HG02943 (cell line): ENCODE results near the gene KL.
A peak's percentile ranks its signal among the peaks of the same experiment; 100 is the strongest.

ENCODE experiments used
- ATAC-seq: cut with Tn5 transposase; IDR thresholded peaks from one replicate; pipeline ENCODE4 v1.9.1; 2021; ENCODE audit warnings: mild to moderate bottlenecking, low read depth, moderate library complexity; ENCODE audit not compliant: unreplicated experiment

KL gene

DNA sequence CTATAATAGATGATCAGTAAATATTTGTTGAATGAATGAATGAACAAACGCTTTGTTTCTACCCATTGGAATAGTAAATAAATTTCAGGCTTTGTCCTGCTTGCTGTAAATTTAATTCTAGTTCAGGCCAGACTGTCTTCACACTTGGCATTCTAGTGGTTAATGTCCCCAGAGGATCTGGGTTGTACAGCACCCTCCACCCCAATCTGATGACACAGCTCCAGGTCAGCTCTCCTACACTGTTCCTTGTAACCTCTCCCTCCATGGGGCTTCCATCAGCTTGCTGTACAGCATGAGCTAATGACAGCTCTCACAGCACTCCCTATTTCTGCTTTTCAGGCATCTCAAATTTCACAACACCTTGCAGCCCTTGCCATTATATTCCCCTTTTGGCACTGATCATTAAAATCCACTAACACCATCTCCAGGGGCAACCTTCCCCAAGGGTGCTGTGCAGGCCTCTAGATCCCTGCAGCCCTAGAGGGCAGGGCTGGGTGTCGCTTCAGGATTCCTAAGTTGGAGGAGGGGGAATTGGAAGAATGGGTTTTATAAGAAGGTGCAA is 12.7 kb upstream of the KL start:
- ATAC-seq = no peak

- ATAC-seq = no peak
Measured at GRCh38 chr13:33004511-33004910, 11.7 kb upstream of the KL start.

DNA sequence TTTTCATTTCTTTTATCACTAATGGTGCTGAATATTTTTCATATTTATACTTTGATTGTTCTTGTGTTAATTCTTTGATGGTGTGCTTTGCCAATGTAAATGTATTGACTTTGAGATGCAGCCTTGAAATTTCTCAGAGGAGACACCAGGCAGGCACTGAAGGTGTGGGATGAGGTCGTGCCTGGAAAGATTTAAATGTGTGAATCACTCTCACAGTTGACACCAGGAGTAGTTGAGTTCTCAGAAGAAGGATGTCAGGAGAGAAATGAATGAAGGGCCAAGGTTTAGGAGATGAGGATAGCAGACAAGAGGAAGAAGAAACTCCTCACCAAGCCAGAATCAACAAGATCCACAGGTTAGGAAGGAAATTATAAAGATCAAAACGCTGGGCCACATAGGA is 10.1 kb upstream of the KL start:
- no peak for ATAC-seq

- ATAC-seq = no peak
Measured at GRCh38 chr13:33006638-33007037, 9.6 kb upstream of the KL start.

DNA sequence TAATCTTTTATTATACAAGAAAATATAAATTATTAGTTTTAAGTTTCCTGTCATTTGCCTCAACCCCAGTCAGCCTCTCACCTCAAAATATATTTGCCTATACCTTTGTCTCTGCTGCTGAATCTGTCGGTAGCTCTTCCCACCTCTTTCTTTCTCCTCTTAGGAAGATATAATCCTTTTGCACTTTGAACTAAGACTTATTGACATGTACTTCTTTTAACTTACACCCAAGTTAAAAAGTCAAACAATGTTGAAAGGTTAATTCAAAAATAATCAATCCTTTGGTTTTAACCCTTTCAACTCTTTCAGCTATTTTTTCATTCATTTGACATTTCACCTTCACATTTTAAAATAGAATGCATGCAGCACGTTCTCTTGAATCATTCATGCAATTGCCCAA is 9.0 kb upstream of the KL start:
- ATAC-seq = no peak

- ATAC-seq = no peak
Measured at GRCh38 chr13:33007950-33008349, 8.3 kb upstream of the KL start.

GRCh38 chr13:33008946-33009722 is 7.1 kb upstream of the KL start:
- ATAC-seq = no peak

DNA sequence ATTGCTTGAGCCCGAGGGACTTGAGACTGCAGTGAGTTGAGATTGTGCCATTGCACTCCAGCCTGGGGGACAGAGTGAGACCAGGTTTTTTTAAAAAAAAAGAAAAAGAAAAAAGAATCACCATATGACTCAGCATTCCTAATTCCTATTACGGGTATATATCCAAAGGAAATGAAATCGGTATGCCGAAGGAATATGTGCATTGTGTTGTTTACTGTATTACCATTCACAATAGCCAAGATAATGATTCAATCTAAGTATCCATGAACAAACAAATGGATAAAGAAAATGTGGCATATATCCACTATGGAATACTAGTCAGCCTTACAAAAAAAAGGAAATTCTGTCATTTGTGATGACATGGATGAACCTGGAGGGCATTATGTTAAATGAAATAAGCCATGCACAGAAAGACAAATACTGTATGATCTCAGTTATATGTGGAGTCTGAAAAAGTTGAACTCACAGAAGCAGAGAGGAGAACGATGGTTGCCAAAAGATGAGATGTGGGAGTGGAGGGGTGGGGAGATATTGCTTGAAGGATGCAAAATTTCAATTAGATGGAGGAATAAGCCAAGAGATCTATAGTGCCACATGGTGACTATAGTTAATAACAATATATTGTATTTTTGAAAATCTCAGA is 4.3 kb upstream of the KL start:
- no peak for ATAC-seq

- no peak for ATAC-seq
Measured at GRCh38 chr13:33014291-33014690, 1.9 kb upstream of the KL start.

DNA sequence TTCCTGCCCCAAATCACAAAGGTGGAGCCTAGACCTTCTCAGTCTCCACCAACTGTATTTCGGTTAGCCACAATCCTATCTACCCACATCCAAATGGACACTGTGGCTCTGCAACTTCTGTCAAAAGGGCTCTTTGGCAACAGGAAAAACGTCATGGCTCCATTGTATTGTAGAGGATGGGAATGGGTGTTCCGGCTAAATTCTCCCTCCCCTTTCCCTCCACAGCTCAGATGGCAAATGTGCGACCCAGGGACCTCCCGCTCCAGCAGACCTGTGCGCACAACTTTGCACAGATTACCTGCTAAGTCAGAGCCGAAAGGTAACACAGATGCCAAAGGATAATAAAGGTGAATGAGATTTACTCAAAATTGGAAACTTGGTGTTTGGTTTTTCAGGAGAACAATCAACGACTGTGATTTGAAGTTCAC is 968 bp upstream of the KL start:
- ATAC-seq = no peak

DNA sequence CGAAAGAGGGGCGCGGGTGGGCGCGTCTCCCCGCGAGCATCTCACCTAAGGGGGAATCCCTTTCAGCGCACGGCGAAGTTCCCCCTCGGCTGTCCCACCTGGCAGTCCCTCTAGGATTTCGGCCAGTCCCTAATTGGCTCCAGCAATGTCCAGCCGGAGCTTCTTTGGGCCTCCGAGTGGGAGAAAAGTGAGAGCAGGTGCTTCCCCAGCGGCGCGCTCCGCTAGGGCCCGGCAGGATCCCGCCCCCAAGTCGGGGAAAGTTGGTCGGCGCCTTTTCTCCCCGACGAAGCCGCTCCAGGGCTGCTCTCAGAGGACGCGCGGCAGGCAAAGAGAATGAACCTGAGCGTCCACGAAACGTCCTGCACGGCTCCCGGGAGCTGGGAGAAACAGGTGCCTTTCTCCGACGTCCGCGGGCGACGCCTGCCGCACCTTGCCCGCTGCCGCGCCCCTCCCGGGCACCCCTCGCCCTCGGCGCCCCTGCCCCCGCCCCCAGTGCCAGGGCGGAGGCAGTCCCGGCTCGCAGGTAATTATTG is 366 bp upstream of the KL start:
- ATAC-seq = no peak

- ATAC-seq = peak; percentile 71
Measured at GRCh38 chr13:33017323-33017929, 1.2 kb downstream of the KL start.

DNA sequence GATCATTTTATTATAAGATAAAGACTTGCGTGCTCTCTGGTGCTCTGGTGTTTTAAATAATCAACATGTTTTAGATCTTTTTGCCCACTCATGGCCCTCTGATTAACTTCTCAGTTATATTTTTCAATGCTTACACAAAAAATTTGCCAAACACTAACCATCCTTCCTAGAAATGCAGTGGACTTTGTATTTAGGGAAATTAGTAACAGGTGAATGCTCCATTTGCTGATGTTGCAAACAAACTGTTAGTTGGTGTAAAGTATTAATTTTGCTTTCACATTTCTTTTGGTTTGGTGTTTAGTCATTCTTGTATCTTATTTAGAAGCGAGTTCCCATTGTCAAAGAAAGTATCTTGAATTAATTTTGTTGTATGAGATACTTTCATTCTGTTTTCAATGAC is 2.7 kb downstream of the KL start:
- ATAC-seq = no peak

GRCh38 chr13:33022986-33023385 is 6.8 kb downstream of the KL start:
- no peak for ATAC-seq

DNA sequence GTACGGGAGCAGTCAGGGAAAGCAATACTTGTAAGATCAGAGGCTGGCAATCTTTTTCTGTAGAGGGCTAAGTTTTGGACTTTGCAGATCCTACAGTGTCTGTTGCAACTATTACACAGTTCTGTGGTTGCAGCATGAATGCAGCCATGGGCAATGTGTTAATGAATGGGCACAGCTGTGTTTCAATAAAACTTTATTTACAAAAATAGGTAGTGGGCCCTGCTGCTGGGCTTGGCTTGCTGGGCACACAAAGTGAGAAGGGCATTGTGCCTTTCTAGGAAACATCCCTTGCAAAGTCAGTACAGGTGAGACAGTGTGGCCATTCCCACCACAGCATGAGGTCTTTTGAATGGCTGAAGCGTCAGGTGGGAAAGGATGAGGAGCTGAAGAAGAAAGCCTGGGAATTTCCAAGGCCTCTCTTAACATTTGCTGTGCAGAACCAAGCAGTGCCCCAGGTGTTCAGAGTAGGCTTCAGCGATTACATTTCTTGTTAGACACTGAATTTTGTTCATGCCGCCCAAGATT is 9.1 kb downstream of the KL start:
- ATAC-seq = no peak

DNA sequence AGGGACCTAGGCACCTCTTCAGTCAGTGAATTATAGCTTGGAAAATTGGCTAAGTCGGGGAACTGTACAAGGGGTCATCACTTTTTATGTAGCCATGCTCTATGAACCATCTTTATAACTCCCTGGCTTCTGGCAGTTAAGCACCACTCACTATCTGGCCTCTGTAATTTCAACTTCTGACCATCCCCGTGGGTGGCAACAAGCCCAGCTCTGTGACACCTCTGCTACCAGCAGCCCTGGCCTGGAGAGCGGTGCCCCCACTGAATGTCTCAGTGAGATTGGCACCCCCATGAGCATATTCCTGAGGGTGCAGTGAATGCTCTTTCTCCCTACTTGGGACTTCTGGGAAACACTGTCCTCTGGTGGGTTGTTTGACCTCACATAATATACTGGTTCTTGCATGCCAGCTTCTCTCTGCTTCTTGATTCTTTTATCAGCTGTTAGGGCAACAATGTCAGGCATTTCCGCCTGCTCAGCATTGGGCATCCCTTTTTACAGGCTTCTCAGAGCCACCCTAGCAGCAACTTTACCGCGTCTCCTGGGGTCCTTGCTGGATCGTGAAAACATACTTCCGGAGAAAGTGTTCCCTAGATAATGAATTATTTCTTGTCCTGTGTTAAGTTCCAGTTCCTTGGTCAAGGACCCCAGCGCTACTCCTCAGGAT is 10.4 kb downstream of the KL start:
- no peak for ATAC-seq

DNA sequence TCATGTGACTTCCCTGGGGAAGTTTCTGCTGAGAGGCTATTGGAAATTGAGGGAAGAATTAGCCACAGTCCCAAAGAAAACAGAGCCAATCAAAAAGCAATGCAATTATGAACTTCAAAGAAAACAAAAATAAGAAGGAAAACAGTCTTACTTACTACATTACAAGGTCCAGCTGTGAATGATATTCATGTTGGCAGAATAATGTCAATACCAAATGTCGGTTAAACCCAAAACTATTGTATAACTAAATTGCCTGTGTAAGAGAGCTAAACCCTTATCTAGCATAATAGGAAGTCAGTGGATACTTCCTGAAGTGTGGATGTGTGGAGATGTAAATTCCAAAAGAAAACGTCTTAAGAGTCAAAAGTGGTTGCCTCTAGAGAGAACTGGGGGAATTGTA is 12.4 kb downstream of the KL start:
- ATAC-seq = no peak

GRCh38 chr13:33031277-33031676 is 15.1 kb downstream of the KL start:
- no peak for ATAC-seq

GRCh38 chr13:33032037-33032625 is 15.9 kb downstream of the KL start:
- no peak for ATAC-seq
